ENCODE results near the gene HAGH.
A peak's percentile ranks its signal among the peaks of the same experiment; 100 is the strongest.

DNA sequence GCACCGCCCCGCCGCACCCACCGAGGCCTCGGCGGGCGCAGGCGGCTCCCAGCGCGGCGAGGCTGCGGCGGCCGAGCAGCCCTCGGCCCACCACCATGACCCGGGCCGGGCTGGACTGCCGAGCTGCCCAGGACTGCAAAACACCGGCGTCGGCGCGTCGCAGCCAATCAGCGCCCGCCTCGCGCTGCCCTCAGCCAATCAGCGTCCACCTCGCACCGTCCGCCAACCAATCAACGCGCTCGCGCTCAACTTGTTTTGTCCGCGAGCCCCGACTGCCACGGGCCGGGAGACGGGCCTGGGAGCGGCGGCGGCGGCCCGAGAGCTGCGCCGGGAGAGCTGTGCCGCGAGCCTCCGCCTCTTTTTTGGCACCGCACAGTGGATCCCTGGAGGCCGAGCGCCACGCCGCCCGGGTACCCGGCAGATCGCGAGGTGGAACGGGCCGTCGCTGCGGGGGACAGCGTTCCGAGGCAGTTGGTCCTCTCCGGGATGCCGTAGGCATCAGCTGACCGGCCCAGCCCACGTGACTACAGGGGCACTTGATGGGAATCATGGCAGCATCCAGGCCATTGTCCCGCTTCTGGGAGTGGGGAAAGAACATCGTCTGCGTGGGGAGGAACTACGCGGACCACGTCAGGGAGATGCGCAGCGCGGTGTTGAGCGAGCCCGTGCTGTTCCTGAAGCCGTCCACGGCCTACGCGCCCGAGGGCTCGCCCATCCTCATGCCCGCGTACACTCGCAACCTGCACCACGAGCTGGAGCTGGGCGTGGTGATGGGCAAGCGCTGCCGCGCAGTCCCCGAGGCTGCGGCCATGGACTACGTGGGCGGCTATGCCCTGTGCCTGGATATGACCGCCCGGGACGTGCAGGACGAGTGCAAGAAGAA is at the start of gene HAGH, which contains the start of gene FAHD1:
- TF ChIP-seq POLR2A (IDR thresholded peaks at IDR 0.05) (peak; percentile 31 to 43), EP300 (IDR thresholded peaks at IDR 0.05) (no peak)
- TF ChIP-seq, protein P1, sequence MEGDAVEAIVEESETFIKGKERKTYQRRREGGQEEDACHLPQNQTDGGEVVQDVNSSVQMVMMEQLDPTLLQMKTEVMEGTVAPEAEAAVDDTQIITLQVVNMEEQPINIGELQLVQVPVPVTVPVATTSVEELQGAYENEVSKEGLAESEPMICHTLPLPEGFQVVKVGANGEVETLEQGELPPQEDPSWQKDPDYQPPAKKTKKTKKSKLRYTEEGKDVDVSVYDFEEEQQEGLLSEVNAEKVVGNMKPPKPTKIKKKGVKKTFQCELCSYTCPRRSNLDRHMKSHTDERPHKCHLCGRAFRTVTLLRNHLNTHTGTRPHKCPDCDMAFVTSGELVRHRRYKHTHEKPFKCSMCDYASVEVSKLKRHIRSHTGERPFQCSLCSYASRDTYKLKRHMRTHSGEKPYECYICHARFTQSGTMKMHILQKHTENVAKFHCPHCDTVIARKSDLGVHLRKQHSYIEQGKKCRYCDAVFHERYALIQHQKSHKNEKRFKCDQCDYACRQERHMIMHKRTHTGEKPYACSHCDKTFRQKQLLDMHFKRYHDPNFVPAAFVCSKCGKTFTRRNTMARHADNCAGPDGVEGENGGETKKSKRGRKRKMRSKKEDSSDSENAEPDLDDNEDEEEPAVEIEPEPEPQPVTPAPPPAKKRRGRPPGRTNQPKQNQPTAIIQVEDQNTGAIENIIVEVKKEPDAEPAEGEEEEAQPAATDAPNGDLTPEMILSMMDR (IDR thresholded peaks at IDR 0.05), result peak in 1 of 4 experiments; percentile 10
